Myocyte (in vitro differentiated cells): ENCODE data around the gene BAG5. TPM values are rescaled to one million over a fixed set of nuclear protein-coding genes. Genes with fewer than 3 reads are reported as not detected.

Experiments used
- DNase-seq: peaks from one replicate; pipeline ENCODE4 v3.0.0-alpha.2; 2012; ENCODE audit warnings: low read depth
- total RNA-seq: library from RNA; depleted of rRNA; stranded (reverse); fragments of >200 nt; gene quantifications from 2 replicates; pipeline ENCODE4 v1.2.3, GENCODE V29; 2014

BAG5 gene
- total RNA-seq, 1 donor from 2014 or later = 31.2 TPM

DNA sequence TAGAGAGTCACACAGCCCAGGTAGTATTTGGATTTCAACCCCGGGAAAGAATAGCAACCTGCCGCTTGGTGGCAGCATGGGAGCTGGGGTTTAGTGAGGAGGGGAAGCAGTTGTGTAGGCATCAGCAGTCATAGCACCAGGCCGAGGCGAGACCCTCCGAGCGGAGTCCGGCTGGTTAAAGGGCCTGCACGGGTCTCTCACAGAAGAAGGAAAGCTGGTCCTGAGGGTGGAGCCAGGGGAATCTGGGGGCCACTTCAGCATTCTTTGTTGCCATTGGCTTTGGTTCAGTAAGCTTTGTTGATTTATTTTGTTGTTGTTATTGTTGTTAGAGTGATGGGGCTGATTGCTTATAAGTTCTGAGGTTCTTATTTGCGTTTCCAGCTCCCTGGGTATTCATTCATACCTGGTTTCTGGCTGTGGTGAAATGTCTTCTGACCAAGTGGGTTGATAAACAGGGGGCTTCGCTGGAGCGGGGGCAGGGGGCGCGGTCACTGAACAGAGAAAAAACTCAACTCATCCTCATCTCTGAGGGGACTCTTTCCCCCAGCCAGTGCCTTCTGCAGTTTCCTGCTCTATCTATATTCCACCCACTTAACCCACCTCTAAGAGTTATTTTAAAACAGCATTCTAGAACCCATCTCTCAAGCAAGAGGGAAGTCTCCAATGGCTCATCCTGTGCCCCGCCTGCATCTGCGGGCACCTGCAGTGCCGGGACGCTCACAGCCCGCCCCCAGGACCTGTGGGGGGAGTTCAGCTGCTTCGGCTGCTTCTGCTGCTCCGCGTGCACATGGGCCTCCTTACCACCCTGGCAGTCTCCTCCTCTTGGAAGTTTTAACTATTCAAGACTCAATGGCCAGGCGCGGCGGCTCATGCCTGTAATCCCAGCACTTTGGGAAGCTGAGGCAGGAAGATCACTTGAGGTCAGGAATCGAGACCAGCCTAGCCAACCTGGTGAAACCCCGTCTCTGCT lies 51.4 kb downstream of the BAG5 start:
- no peak for DNase-seq

DNA sequence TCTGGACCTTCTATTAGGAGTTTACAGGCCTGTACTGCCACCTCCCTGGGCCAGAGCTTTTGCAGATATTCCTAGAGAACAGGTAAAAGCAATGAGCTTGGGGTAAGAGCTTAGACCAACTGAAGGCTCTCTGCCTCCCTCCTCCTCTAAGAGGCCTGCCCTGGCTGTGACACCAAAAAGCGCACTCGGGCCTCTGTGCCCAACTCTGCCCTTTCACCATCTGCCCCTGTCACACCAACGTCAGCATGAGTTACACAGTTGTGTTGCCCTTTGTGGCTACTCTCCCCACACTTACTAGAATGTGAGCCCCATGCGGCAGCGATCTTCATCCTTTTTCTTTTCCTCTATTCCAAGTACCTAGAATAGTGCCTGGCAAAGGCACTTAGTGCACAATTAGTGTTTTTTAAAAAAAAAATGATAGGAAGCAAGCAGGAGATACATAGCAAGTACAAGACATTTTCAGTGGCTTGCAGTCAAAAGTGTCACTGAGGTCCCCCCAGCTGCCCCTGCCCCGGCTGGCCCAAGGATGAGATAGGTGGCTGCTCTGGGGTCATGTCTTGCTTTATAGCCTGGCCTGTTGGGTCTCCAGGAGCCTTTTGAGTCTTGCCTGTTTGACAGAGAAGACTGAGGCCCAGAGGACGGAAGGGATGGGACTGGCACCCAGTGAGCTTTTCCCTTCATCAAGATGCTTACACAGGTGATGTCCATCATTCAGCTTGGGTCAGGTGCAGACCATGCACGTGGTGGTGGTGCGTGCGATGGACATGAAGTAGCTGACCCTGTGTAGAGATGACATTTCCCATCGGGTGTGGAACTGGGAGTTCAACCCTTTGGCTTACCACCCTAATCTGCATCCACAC lies 52.4 kb downstream of the BAG5 start:
- DNase-seq = no peak

DNA sequence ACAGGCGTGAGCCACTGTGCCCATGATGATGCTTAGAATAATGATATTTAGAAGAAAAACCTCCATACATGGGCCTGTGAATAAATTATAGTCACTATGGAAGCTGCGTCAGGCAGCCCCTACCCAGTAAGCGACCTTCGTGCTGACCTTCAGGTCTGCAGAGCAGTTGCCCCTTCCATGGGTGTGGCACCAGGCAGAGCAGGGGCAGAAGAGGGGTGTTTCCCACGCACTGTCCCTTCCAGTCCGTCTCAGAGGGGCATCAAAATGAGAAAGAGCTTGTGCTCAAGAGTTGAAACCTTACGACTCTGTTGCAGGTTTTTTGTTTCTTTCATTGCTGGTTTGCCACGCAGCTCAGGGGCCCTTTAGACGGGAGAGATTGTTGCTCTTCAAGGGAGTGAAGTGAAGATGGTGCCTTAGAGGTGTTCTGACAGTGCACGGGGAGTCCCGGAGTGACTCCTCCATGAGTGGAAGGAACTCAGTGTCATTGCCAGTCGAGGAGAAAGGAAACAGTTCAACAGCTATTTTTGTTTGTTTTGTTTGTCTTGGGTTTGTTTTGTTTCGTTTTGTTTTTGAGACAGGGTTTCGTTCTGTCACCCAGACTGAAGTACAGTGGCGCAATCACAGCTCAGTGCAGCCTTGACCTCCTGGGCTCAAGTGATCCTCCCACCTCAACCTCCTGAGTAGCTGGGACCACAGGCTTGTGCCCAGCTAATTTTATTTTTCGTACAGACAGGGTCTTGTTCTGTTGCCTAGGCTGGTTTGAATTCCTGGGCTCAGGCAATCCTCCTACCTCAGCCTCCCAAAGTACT lies 53.7 kb downstream of the BAG5 start:
- no peak for DNase-seq

DNA sequence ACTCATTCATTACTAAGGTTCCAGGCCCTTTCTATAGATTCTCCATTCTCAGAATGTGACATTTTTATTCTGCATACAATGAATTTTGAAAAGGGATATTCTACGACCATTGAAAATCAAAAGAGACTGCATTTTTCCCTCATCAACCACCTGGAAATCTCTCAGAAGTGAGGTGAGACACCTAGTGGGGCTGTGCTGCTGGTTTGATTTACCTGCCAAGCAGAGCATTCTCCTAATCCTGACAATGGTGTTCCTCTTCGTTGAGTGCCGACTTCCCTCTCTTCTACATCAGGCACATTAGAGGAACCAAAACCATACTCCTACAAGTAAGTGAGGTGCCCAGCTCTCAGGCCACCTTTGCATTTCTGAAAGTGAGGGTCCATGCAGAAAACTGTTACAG lies 54.7 kb downstream of the BAG5 start:
- no peak for DNase-seq

Other genes with a start within 250 kb of the BAG5 start
- 149 and 176 TPM in 2 replicates for gene EIF5, start 228.4 kb downstream of the BAG5 start, total RNA-seq
- gene MARK3, start 177.2 kb downstream of the BAG5 start, total RNA-seq = 82.0 and 87.4 TPM in 2 replicates
- gene CKB, start 39.8 kb downstream of the BAG5 start, total RNA-seq = 1,659 and 1,729 TPM in 2 replicates
- gene TRMT61A, start 33.5 kb downstream of the BAG5 start, total RNA-seq = 14.4 and 18.5 TPM in 2 replicates
- gene COA8, start 303 bp upstream of the BAG5 start, total RNA-seq = 66.5 and 69.4 TPM in 2 replicates
- 669 and 703 TPM in 2 replicates for gene KLC1, start 66.6 kb upstream of the BAG5 start, total RNA-seq
- 5.5 and 7.0 TPM in 2 replicates for gene XRCC3, start 152.8 kb upstream of the BAG5 start, total RNA-seq
- gene ZFYVE21, start 153.2 kb upstream of the BAG5 start, total RNA-seq = 48.2 and 50.1 TPM in 2 replicates